Hepatocyte (in vitro differentiated cells): ENCODE measurements around the gene CORO2B. TPM values are rescaled to one million over a fixed set of nuclear protein-coding genes. Genes with fewer than 3 reads are reported as not detected.
A peak's percentile ranks its signal among the peaks of the same experiment; 100 is the strongest.

ENCODE experiments used
- DNase-seq: peaks from one replicate; pipeline ENCODE4 v3.0.0-alpha.2; 2016; ENCODE audit warnings: low spot score
- H2AFZ ChIP-seq: fragments of 200-600 bp; sonication (generic); 2 replicates; pipeline ENCODE4 v1.6.0; 2016; ENCODE audit warnings: antibody characterized with exemption, mild to moderate bottlenecking
- H3K27ac ChIP-seq: fragments of 200-600 bp; sonication (generic); 2 replicates; pipeline ENCODE4 v1.5.1; 2016; ENCODE audit warnings: mild to moderate bottlenecking
- H3K27me3 ChIP-seq: fragments of 200-600 bp; sonication (generic); 2 replicates; pipeline ENCODE4 v1.6.1; 2016
- H3K36me3 ChIP-seq: fragments of 200-600 bp; sonication (generic); replicated peaks from 2 replicates; pipeline ENCODE4 v1.5.1; 2016; ENCODE audit warnings: low read depth; ENCODE audit not compliant: insufficient read depth
- H3K4me1 ChIP-seq: fragments of 200-600 bp; sonication (generic); 2 replicates; pipeline ENCODE4 v1.5.1; 2016; ENCODE audit warnings: mild to moderate bottlenecking, moderate library complexity; ENCODE audit not compliant: insufficient read depth
- H3K4me2 ChIP-seq: fragments of 200-600 bp; sonication (generic); 2 replicates; pipeline ENCODE4 v1.6.0; 2016
- H3K4me3 ChIP-seq: fragments of 200-600 bp; sonication (generic); 2 replicates; pipeline ENCODE4 v1.5.1; 2016; ENCODE audit warnings: mild to moderate bottlenecking
- H3K79me2 ChIP-seq: fragments of 200-600 bp; sonication (generic); 2 replicates; pipeline ENCODE4 v1.6.0; 2017; ENCODE audit warnings: mild to moderate bottlenecking
- H3K9me2 ChIP-seq: fragments of 200-600 bp; sonication (generic); replicated peaks from 2 replicates; pipeline ENCODE4 v1.6.0; 2017; ENCODE audit warnings: mild to moderate bottlenecking; ENCODE audit not compliant: insufficient read depth
- H3K9me3 ChIP-seq: fragments of 200-600 bp; sonication (generic); 2 replicates; pipeline ENCODE4 v1.5.1; 2016; ENCODE audit warnings: low read depth, mild to moderate bottlenecking
- H4K20me1 ChIP-seq: fragments of 200-600 bp; sonication (generic); 2 replicates; pipeline ENCODE4 v1.6.0; 2016; ENCODE audit warnings: mild to moderate bottlenecking; ENCODE audit not compliant: insufficient read depth, poor library complexity, severe bottlenecking
- EZH2 ChIP-seq: fragments of 200-600 bp; sonication (generic); IDR thresholded peaks from 2 replicates; pipeline ENCODE4 v1.6.1; 2016; ENCODE audit warnings: antibody characterized with exemption, mild to moderate bottlenecking, borderline replicate concordance
- EZH2phosphoT487 ChIP-seq: fragments of 200-600 bp; sonication (generic); IDR thresholded peaks from one replicate; pipeline ENCODE4 v1.6.1; 2018; ENCODE audit warnings: antibody characterized with exemption, mild to moderate bottlenecking, low read depth, moderate library complexity; ENCODE audit not compliant: unreplicated experiment, severe bottlenecking
- WGBS: methylation state at CpG from one replicate; pipeline ENCODE4 v1.1.6; 2016; ENCODE audit warnings: low lambda C conversion rate; ENCODE audit errors: missing lambda C conversion rate; 5-methylcytosine and 5-hydroxymethylcytosine counted together
- polyA plus RNA-seq: library from polyadenylated mRNA; unstranded; fragments of >200 nt; fragmentation: Nextera tagmentation; extraction: Ambion mirVana; gene quantifications from 2 replicates; pipeline ENCODE4 v1.2.1, GENCODE V29; 2016
- total RNA-seq: library from RNA; depleted of rRNA; stranded (reverse); fragments of >200 nt; gene quantifications from 2 replicates; pipeline ENCODE4 v1.2.3, GENCODE V29; 2014
- TF ChIP-seq, protein P1 (sequence below): fragments of 200-600 bp; sonication (generic); IDR thresholded peaks from 2 replicates; pipeline ENCODE4 v1.5.1; 2016; ENCODE audit warnings: antibody characterized with exemption, mild to moderate bottlenecking; ENCODE audit not compliant: poor library complexity

CORO2B gene
- total and polyA plus RNA-seq, 2 experiments from 2014 or later: 2.9 to 5.1 TPM

DNA sequence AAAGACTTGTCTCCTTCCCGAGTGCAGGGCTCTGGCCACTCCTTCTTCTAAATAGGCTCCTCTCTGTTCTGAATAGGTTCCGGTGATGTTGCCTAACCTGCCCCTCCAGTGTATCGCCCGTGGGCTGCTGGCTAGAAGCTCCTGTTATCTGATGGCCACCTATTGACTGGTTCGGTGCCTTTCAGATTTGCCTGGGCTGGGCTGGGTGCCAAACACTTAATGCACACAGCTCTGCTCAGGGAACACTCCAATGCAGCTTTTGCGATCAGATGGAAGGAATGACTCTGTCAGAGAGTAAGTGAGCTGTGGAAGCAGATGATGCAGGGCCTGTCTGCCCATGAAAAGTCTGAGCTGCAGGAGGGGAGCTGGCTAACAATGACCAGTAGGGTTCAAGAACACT lies 112.9 kb downstream of the CORO2B start:
- Histone ChIP-seq H4K20me1 (no peaks in the 10 kb centered on the region), H3K4me2 (no peak overlapping the region), H3K36me3 (no peaks in the 10 kb centered on the region), H3K27me3 (no peaks in the 10 kb centered on the region), H3K9me3 (no peaks in the 10 kb centered on the region), H3K79me2 (no peaks in the 10 kb centered on the region), H3K4me1 (no peaks in the 10 kb centered on the region), H3K27ac (no peak overlapping the region), H3K4me3 (no peak overlapping the region), H3K9me2 (no peaks in the 10 kb centered on the region), H2AFZ (no peak overlapping the region)
- TF ChIP-seq, protein P1, sequence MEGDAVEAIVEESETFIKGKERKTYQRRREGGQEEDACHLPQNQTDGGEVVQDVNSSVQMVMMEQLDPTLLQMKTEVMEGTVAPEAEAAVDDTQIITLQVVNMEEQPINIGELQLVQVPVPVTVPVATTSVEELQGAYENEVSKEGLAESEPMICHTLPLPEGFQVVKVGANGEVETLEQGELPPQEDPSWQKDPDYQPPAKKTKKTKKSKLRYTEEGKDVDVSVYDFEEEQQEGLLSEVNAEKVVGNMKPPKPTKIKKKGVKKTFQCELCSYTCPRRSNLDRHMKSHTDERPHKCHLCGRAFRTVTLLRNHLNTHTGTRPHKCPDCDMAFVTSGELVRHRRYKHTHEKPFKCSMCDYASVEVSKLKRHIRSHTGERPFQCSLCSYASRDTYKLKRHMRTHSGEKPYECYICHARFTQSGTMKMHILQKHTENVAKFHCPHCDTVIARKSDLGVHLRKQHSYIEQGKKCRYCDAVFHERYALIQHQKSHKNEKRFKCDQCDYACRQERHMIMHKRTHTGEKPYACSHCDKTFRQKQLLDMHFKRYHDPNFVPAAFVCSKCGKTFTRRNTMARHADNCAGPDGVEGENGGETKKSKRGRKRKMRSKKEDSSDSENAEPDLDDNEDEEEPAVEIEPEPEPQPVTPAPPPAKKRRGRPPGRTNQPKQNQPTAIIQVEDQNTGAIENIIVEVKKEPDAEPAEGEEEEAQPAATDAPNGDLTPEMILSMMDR: no peak
- TF ChIP-seq EZH2phosphoT487 (no peak), EZH2 (no peak)
- 50% methylated on average over 6 of the region's 6 CpGs for WGBS
- DNase-seq: peak; percentile 30

DNA sequence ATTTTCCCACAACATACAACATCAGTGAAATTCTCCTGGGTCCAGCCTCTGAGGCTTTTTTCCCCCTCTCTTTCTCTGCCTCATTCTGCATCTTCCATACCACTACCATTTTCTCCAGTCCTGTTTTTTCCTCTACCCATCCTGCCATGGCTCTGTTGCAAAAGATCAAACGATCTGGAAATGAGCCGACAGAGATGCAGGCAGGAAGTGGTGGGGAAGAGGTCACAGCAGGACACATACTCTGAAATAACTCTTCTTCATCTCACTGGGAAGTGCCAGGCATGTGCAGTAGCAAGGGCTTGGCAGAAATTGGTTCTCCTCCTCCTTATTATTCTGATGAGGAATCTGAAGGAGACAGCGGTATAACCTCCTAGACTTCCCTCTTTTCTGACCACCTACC lies 114.3 kb downstream of the CORO2B start:
- no peaks in the 10 kb centered on the region for H3K4me1 ChIP-seq
- no peaks in the 10 kb centered on the region for H3K9me3 ChIP-seq
- no peaks in the 10 kb centered on the region for H3K36me3 ChIP-seq
- H3K4me3 ChIP-seq: no peak overlapping the region
- no peaks in the 10 kb centered on the region for H3K9me2 ChIP-seq
- H4K20me1 ChIP-seq: no peaks in the 10 kb centered on the region
- no peak for DNase-seq
- no peak overlapping the region for H2AFZ ChIP-seq
- H3K4me2 ChIP-seq: no peak overlapping the region
- no peak overlapping the region for H3K27ac ChIP-seq
- no peaks in the 10 kb centered on the region for H3K27me3 ChIP-seq
- WGBS: 50% methylated on average over 3 of the region's 3 CpGs
- H3K79me2 ChIP-seq: no peaks in the 10 kb centered on the region
- TF ChIP-seq EZH2: no peak
- TF ChIP-seq EZH2phosphoT487: no peak
- TF ChIP-seq, protein P1: no peak

DNA sequence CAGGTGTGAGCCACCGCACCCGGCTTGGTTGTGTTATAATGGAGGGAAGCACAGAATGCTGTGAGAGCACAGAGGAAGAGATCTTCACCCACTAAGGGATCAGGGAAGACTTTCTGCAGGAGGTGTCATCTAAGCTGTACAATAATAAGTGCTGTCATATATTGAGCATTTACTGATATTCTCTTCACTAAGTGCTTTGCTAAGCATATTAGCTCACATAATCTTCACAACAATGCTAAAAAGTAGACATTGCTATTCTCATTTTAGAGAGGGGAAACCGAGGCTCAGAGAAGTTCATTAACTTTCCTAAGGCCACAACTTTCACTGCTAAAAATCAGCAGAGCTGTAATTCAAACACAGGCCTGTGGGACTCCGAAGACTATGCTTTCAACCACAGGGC lies 115.3 kb downstream of the CORO2B start:
- H3K36me3 ChIP-seq: no peaks in the 10 kb centered on the region
- H3K4me1 ChIP-seq: no peaks in the 10 kb centered on the region
- no peaks in the 10 kb centered on the region for H3K9me2 ChIP-seq
- no peak overlapping the region for H2AFZ ChIP-seq
- H3K4me2 ChIP-seq: no peak overlapping the region
- WGBS: 95% methylated on average over 4 of the region's 4 CpGs
- H4K20me1 ChIP-seq: no peaks in the 10 kb centered on the region
- no peak for TF ChIP-seq EZH2phosphoT487
- TF ChIP-seq, protein P1: no peak
- no peak for TF ChIP-seq EZH2
- H3K79me2 ChIP-seq: no peaks in the 10 kb centered on the region
- no peak overlapping the region for H3K4me3 ChIP-seq
- H3K9me3 ChIP-seq: no peaks in the 10 kb centered on the region
- H3K27ac ChIP-seq: no peak overlapping the region
- DNase-seq: no peak
- no peaks in the 10 kb centered on the region for H3K27me3 ChIP-seq

DNA sequence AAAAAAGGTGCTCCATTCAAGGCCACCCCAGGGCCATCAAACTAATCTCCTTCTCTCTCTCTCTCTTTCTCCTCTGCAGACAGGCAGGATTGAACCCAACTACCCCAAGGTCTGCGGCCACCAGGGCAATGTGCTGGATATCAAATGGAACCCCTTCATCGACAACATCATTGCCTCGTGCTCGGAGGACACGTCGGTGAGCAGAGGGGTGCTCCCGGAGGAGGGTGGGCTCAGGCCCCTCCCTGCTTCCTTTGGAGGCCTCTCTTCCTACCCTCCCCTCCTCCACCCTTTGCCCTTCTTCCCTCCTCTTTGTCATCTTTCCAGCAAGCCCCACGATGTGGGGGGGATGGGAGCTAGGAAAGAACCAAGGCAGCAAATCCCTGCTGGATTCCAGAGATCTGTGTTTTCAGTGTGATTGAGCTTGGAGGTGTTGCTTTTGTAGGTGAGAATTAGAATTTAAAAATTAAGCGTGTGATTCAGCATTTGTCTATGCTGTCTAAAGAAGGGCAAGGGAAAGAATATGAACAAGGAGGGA lies 116.3 kb downstream of the CORO2B start:
- Histone ChIP-seq H4K20me1 (no peaks in the 10 kb centered on the region), H3K4me2 (no peak overlapping the region), H3K9me2 (no peaks in the 10 kb centered on the region), H3K27me3 (no peaks in the 10 kb centered on the region), H3K79me2 (no peaks in the 10 kb centered on the region), H3K9me3 (no peaks in the 10 kb centered on the region), H3K27ac (no peak overlapping the region), H3K4me1 (peaks cover 2% of the 10 kb centered on the region), H3K4me3 (no peak overlapping the region), H2AFZ (no peak overlapping the region), H3K36me3 (no peaks in the 10 kb centered on the region)
- WGBS: 82% methylated on average over 9 of the region's 9 CpGs
- no peak for TF ChIP-seq EZH2phosphoT487
- TF ChIP-seq, protein P1: no peak
- TF ChIP-seq EZH2: no peak
- no peak for DNase-seq
